GM18519 (cell line): Measurements from ENCODE around the gene AMIGO1.

Experiments
- ATAC-seq: cut with Tn5 transposase; IDR thresholded peaks from one replicate; pipeline ENCODE4 v1.9.1; 2021; ENCODE audit warnings: mild to moderate bottlenecking, moderate library complexity; ENCODE audit not compliant: unreplicated experiment, low FRiP score

The AMIGO1 gene

DNA sequence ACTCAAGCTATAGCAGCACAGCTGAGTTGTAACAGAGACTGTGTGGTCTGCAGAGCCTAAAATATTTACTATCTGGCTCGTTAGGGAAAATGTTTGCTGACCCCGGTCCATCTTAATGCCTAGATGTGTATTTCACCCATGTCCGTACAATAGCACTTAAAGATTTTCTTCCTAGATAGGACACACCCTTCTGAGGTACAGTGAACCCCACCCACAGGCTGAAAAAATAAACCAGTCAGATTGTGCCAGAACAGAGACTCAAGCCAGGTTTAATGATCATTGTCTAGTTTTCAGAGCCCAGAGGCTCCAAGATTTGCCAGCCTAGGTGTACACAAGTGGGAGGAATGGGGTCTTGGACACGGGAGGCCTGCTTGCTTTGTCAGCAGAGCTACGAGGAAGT lies 5.6 kb downstream of the AMIGO1 start:
- no peak for ATAC-seq

DNA sequence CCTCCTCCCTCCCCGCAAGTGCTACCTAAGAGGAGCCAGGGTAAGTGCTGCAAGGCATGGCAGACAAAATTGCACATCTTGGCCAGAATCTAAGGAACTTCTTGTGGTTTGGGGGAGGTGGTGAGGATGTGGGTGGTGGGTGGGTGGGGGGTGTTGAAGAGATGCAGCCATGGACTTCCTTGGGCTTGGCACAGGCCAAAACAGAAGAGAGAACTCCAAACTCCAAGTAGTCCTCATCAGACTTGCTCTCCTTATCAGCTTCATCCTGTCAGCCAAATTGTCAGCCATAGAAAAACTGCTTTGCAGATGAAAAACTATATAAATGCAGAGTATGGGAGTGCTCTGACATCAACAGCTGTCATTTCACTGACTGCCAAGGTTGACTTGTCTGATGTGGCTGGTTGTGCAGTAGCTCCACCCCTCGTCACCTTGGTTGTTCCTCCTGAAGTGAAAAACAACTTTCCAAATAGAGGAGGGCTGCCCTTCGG lies 7.1 kb downstream of the AMIGO1 start:
- ATAC-seq = no peak

DNA sequence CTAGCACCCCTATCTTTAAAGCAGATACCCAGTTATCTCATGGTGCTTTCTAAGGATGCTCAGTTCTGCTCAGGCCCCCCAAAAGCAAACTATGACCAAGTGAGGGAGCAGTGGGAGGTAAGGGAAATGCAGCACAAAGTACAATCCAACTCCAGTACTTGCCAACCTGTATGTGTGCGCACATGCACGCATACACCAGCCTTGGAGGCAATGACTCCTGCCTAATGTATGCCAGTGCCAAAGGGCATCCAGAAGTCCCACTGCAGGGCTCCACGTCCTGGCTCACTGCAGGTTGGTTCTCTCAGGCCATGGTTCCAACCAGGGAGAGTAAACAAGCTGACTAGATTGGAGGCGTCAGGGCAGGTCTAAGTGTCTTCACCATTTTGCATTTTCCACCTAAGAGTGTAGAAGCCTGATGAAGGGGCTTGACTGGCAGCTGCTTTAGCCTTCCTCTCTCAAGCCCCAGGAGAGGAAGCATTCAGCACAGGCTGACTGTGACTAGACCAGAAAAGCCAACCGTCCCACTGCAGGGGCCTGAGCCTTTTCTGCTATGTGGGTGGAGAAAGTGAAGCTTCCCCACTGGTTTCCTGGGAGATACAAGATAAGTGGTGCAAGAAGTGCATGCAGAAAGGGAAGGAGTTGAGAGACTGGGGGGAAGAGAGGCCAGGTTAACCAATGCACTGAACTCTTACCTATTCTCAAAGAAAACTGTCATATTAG lies 7.7 kb downstream of the AMIGO1 start:
- ATAC-seq = no peak

DNA sequence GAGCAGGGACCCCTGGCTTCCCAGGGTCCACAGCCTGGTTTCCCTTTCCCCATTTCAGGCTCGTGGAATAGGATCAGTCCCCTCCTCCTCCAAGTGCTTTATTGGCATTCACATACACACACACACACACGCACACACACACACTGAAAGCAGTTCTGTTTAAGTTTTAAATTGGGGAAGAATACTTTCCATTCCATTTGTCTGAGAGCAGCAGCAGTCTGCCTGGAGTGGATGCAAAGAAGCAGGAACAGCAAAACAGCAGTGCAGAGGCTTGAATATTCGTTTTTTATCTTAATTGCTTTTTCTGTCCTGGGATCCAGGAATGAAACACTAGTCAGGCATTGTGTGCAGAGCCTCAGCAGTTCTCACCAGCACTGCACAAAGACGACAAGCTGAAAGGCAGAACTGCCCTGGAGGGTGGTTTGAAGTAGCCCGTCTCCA lies 8.6 kb downstream of the AMIGO1 start:
- no peak for ATAC-seq

DNA sequence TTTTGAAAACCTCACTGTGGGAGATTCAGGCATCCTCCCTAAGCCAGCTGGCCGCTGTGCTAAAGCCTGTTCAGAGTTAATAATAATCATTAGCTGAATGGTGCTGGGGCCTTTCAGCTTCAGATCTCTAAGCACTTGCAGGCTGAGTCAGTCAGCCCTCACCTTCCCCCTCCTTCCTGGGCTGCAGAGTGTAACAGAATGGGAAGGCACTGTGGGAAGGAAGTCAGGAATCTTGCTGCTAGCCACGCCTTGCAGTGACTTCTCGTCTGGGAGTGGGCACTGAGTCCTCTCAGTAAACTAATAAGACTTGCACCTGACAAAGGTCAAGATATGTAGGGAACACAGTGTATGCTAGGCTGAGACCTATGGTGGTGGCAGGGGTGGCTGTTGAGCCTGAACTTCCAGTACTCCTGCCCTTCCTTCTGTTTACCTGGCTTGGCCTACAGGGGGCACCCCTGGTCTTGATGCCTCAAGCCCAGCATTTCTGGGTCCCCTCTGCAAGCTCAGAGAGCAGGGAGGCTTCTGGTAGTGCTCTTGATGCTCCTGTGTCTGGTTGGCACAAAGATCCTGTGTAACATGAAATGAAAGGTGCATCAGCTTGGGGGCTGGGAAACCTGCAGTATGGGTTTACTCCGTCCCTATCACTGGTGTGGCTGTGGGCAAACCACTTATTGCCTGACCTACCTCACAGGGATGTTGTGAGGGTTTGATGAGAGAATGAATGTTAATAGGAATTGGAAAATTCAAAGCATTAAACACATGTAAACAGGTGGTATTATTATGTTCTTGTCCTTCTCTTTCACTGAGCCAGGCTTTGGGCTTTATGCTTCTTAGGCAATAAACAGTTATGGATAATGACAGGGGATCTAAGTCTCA lies 9.6 kb downstream of the AMIGO1 start:
- no peak for ATAC-seq

DNA sequence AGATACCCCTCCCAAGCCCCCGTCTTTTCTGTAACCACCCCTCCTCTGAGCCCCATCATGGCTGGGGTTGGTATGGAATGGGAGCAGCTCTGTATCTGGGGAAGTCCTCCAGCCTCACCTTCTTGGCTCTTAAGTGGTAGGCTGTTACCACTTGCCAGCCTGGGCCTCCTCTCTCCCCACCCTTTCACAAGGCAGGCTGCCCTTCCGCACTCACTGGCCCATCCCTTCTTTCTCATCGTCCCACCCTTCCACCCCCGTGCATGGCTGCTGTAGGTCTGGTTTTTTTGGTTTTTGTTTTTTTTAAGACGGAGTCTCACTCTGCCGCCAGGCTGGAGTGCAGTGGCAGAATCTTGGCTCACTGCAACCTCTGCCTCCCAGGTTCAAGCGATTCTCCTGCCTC lies 10.4 kb downstream of the AMIGO1 start:
- ATAC-seq = no peak

DNA sequence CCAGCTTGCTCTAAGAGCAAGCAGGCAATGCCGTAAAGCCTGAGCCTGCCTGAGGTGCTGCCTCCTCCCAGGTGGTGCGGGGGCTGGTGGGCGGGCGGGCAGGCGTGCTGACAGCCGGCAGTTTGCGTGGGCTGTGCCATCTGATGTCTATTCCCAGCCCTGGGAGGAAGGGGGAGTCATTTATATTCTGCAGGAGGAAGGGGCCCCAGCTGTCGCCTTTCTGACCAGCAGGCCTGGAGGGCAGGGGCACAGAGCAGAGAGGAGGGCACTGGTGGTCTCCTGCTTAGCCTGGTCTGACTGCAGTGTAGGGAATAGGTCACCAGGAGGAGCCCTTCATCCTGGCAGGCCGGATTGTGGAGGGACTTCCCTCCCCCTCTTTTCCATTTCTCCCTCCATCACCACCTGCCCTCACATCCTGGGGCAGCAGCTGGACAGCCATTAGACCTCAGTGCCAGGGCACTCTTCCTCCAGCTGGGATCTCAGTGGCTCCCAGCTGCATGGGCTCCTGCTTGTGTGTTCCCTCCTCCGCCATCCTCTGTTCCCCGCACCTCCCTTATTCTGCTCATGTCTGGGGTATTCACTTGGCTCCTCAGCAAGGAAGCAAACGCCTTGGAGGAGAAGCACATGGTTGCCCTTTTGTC lies 11.2 kb downstream of the AMIGO1 start:
- ATAC-seq = no peak

DNA sequence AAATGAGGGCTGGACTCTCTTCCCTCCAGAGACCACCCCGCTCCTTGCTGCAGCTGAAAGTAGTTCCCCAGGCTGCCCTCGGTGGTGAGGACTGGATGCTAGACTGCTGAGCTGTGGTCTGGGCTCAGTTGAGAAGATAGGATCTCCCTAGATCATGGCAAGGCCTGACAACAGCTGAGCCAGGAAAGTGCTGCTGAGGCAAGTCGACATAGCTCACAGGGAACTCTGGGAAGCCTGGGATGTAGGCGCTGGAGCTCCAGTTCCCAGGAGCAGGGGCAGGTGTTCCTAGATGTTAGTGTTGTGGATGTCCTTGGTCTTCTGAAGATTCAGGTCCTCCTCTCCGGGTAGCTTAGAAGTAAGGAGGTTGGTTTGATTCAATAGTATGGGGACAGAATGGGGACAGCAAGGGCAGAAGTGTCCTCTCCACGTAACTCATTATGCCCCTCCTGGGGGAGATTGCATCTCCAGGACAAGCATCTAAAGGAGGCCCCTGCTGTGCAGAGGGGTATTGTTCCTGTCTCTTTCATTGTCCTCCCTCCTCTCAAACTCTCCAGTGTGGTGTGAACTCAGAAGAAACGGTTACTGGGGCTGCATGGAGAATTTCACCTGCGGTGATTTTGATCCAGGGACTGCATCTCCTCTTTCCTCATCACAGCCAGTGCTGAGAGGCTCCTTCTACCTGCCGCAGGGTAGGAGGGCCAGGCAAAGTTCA lies 11.9 kb downstream of the AMIGO1 start:
- ATAC-seq = no peak

DNA sequence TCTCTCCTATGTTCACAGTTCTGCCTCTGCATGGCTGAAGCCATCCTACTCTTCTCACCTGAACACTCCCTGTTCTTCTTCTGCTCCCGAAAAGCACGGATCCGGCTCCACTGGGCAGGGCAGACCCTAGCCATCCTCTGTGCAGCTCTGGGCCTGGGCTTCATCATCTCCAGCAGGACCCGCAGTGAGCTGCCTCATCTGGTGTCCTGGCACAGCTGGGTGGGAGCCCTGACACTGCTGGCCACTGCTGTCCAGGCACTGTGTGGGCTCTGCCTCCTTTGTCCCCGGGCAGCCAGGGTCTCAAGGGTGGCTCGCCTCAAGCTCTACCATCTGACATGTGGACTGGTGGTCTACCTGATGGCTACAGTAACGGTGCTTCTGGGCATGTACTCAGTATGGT lies 13.8 kb downstream of the AMIGO1 start:
- ATAC-seq = no peak

DNA sequence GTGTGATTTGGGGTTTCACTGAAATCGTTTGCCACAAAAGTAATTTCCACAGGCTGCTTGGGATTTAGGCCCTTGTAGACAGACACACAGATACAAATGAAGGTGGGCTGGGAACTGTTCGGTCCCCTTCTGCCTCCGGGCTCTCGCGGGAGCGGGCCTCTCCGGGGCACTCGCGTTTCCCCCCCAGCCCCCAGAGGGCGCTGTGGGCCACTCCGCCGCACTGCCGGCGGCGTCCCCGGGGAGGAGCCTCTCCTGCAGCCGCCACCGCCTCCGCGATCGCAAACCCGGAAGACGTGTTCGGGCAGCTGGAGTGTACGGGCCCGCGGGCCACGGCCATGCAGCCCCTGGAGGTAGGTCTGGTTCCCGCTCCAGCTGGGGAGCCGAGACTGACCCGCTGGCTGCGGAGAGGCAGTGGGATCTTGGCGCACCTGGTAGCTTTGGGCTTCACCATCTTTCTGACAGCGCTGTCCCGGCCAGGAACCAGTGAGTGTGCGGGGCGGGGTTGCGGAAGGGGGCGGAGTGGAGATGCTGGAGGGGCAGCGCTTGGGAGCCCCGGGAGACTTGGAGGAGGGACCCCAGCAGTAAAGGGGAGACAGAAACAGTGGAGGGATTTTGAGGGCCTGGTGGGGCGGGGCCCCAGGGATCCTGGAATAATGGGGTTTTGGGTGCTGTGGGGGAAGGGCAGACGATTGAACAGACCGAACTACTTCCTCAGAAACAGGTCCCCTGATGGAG lies 15.6 kb downstream of the AMIGO1 start, which contains the start of gene CYB561D1:
TSS of gene CYB561D1 (plus strand) at position 290 of the 735 bp plus-strand sequence. CDS start at position 336, 46 bp downstream.
- ATAC-seq = peak; percentile 70

DNA sequence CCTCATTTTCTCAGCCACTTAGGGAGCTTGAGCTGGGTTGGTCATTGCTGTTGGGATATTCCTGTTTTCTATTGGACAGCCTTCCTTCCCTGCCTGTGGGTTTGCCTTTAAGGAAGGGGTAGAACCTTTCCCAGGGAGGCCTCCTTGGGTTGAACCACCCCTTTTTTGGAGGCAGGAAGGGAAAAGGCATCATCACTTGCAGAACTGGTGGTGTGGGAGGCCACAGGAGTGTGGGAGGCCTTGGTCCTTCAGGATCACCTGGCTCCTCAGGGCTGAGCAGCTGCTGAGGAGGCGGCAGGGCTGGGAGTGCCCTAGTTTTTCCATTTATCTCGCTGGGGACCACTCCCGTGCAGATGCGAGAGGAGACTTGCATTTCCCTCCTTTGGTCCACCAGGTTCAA lies 16.3 kb downstream of the AMIGO1 start:
- ATAC-seq = no peak

DNA sequence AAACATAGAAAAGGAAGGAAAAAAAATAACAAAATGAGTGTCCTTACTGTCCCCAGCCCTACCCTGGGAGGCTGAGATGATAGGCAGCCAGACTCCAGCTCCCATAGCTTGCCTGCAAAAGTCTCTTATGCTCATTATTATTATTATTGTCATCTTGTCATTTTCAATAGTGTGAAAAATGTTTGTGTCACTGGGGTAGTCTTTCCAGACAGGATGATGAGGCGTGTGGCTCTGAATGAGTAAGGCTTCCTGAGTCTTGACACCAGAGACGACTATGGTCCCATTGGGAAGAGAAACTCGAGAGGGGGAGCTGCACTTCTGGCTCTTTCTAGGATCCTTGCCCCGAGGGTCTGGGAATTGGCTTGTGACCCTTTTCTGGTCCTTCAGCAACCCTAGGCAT lies 16.7 kb downstream of the AMIGO1 start:
- no peak for ATAC-seq

DNA sequence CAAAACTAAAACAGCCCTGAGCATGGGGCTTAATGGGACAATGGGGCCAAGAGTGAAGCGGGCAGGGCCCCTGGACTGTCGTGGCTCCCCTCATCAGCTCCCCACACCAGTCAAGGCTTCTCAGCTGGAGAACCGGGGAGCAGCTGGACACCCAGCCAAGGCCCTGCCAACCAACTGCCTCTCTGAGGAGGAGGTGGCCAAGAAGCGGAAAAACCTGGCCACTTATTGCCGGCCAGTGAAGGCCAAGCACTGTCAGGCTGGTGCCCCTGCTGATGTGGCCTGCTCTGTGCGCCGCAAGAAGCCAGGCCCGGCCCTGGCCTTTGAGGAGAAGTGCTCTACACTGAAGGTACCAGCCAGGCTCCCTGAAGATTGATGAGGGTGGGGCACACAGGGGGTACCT lies 18.2 kb downstream of the AMIGO1 start:
- no peak for ATAC-seq

DNA sequence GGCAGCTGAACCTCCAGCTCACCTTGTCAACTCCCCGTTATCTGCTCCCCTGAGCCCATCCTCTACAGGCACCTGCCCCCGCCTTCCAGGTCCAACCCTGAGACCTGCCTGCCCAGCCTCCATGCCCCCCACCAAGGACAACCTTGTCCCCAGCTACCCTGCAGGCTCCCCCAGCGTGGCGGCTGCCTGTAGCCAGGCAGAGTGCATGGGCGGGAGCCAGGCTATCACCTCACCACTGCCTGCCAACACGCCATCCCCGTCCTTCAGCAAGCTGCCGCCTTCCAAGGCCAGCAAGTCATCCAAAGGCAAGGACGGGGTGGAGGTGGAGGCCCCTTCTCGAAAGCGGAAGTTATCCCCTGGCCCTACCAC lies 18.6 kb downstream of the AMIGO1 start:
- ATAC-seq = no peak

DNA sequence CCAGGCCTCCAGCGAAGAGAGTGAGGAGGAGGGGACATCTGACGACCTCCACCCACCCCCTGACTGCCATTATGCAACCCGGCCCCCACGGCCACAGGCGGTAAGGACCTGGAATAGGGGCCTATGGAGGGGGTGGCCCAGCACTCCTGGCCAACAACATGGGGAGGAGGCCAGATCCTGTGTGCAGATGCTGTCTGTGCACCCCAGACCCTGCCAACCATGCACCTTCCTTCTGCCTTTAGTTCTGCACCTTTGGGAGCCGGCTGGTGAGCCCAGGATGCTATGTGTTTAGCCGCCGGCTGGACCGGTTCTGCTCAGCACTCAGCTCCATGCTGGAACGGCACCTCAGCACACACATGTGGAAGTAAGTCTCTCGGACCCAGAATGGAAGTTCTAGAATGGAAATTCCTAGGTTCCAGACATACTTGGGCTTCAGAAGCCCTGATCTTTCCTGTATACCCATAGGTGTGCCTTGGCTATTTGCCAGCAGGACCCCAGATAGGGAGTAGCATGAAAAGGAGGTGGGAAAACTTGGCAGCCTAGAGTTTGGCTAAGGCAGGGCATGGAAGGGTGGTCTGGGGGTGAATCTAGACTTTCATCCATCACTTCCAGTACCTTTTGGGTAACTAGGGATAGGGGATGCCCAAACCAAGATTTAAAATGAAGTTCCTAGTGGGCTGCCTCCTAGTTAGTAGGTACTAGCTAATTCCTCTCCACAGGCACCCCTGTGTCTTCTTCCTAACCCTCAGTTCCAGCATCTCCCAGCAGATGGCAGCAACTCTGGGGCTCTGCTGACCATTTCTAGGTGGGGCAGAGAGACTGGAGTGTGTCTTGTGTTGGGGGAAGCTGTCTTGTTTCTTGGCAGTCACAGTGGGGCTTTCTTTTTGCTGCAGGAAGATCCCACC lies 19.2 kb downstream of the AMIGO1 start:
- no peak for ATAC-seq

DNA sequence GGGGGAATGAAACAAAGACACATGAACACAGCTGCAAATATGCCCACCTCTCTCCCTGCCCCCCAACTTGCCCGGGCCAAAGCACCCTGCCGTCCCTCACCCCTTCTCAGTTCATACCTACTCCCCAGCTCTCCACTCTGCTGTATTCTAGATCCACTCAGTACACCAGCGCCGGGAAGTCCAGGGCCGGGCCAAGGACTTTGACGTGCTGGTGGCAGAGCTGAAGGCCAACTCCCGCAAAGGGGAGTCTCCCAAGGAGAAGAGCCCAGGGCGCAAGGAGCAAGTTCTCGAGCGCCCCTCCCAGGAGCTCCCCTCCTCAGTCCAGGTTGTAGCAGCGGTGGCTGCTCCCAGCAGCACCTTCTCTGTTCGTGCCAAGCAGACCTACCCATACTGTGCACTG lies 20.8 kb downstream of the AMIGO1 start:
- no peak for ATAC-seq

DNA sequence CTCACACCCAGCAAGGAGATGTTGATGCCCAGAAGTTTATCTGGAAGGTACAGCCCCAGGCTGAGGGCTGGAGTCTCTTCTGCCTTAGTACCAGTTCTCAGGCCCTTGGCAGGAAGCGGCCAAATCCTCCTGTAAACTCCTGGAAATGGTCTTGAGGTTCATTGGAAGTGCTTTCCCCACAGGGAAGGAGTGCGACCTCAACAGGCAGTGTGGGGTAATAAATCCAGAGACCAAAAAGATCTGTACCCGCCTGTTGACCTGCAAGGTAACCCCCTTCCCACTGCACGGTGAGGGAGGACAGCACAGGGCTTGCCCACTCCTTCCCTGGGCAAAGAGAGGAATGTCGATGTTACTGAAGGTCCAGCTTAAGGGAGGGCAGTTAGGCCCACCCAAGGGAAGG lies 21.3 kb downstream of the AMIGO1 start:
- ATAC-seq = no peak

DNA sequence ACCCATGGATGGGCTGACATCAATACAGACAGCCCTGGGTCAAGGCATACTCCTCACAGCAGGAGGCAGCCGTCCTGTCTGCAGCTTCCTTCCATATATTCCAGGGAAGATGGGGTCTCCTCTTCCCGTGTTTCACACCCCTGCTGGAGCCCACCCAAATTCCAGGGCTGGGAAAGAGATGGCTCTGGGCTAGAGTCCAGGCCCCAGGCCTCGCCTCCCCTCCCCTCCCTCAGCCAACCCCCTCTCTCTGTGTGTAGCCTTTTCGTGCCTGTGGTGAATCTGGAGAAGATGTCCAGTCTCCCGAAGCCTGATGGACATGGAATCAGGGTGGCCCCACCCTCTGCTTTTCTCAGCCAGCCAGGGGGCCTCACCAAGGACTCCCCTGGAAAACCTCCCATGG lies 22.3 kb downstream of the AMIGO1 start:
- ATAC-seq = no peak

DNA sequence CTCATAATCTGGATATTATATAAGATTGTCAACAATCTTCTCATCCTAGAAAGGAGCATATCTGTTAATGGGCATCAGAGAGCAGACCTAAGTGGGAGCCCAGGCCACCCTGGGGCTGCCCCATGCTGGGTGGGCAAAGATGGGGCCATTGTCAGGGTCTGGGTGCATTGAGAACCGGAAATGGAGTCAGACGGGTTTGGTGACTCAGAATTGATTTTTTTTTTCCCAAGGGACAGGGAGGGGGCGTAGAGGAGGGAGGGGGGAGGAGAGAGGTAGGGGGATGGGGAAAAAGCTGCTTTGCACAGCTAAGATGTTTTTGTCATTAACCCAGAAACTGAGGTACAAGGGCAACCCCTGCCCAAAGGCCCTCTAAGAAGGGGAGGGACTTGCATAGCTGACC lies 24.5 kb downstream of the AMIGO1 start:
- no peak for ATAC-seq
